ENCODE measurements around the gene PRKG2.
"Not testable (repeated sequence)": the region's sequence is repeated elsewhere in the genome, so short reads cannot be mapped to it uniquely, and the experiment has no call there.

Gene PRKG2

GRCh38 chr4:81235982-81236749, 21.1 kb upstream of the PRKG2 start:
- Histone ChIP-seq H3K4me3 (ENCODE audit: low read depth, low read length) (no peak overlapping the region), H3K9me3 (no peaks in the 10 kb centered on the region), H3K27me3 (no peaks in the 10 kb centered on the region), H3K36me3 (no peaks in the 10 kb centered on the region), H3K4me1 (no peaks in the 10 kb centered on the region)
- TF ChIP-seq CTCF (IDR thresholded peaks at IDR 0.05; ENCODE audit: low read depth, low read length) = no peak
- no peak for DNase-seq

- Histone ChIP-seq H3K9me3 (no peaks in the 10 kb centered on the region; the same call in 1 of the 2 replicates), H3K4me1 (no peaks in the 10 kb centered on the region), H3K36me3 (no peaks in the 10 kb centered on the region), H3K4me3 (ENCODE audit: low read depth, low read length) (no peak overlapping the region), H3K27me3 (no peaks in the 10 kb centered on the region)
- TF ChIP-seq CTCF (IDR thresholded peaks at IDR 0.05; ENCODE audit: low read depth, low read length) = no peak
- no peak for DNase-seq
Observed at GRCh38 chr4:81227968-81228367, 12.9 kb upstream of the PRKG2 start.

GRCh38 chr4:81227138-81227537, 12.1 kb upstream of the PRKG2 start:
- Histone ChIP-seq H3K36me3 (no peaks in the 10 kb centered on the region), H3K9me3 (no peaks in the 10 kb centered on the region; the same call in 1 of the 2 replicates), H3K4me1 (no peaks in the 10 kb centered on the region), H3K27me3 (no peaks in the 10 kb centered on the region), H3K4me3 (ENCODE audit: low read depth, low read length) (no peak overlapping the region)
- no peak for TF ChIP-seq CTCF (IDR thresholded peaks at IDR 0.05; ENCODE audit: low read depth, low read length)
- no peak for DNase-seq

GRCh38 chr4:81225252-81225651, 10.2 kb upstream of the PRKG2 start:
- H3K4me1 ChIP-seq = no peaks in the 10 kb centered on the region
- TF ChIP-seq CTCF (IDR thresholded peaks at IDR 0.05; ENCODE audit: low read depth, low read length) = no peak
- DNase-seq = no peak
- H3K4me3 ChIP-seq (ENCODE audit: low read depth, low read length) = no peak overlapping the region
- no peaks in the 10 kb centered on the region for H3K27me3 ChIP-seq
- no peaks in the 10 kb centered on the region for H3K9me3 ChIP-seq
- H3K36me3 ChIP-seq = no peaks in the 10 kb centered on the region

- H3K36me3 ChIP-seq; H3K9me3 ChIP-seq; H3K27me3 ChIP-seq; H3K4me1 ChIP-seq; DNase-seq; H3K4me3 ChIP-seq (ENCODE audit: low read depth, low read length): not testable (repeated sequence)
Observed at GRCh38 chr4:81222082-81222472, 7.1 kb upstream of the PRKG2 start.

- Histone ChIP-seq H3K36me3 (no peaks in the 10 kb centered on the region), H3K27me3 (no peaks in the 10 kb centered on the region), H3K9me3 (no peaks in the 10 kb centered on the region), H3K4me3 (ENCODE audit: low read depth, low read length) (no peak overlapping the region), H3K4me1 (no peaks in the 10 kb centered on the region)
- no peak for DNase-seq
- no peak for TF ChIP-seq CTCF (IDR thresholded peaks at IDR 0.05; ENCODE audit: low read depth, low read length)
Observed at GRCh38 chr4:81221303-81222081, 6.5 kb upstream of the PRKG2 start.
